Naive thymus-derived CD8-positive, alpha-beta T cell (primary cell): ENCODE data around the gene EMILIN1. TPM values are rescaled to one million over a fixed set of nuclear protein-coding genes. Genes with fewer than 3 reads are reported as not detected.

Source experiments
- ATAC-seq, 2 donors: fragments of 150-1000 bp; cut with Tn5 transposase in 1 of 2; sonication (Bioruptor Pico), chemical (Tn5 transposase) in 1 of 2; 1 replicate in 1 of 2; 2 replicates in 1 of 2; pipeline ENCODE4 v1.10.0; 2021; ENCODE audit warnings: mild to moderate bottlenecking in 2 of 2, moderate library complexity in 2 of 2
- POLR2A ChIA-PET: fragments of 350-600 bp; sonication (Branson Sonifier 250); formaldehyde crosslinking; loops from one replicate; lab custom pipeline; 2021; ENCODE audit warnings: antibody characterized with exemption; lab: Charles Lee
- DNase-seq, 10 donors: peaks; one replicate each; pipeline versions ENCODE4 v3.0.0 to v3.0.0-alpha.2; 2020 to 2022
- H3K27ac Mint-ChIP-seq, 10 donors: one replicate each; pipeline ENCODE4 v1.8.0; 2020 to 2022; ENCODE audit warnings: mild to moderate bottlenecking in 10 of 10, mixed read lengths in 10 of 10, moderate library complexity in 4 of 10, inconsistent platforms in 1 of 10
- H3K27me3 Mint-ChIP-seq, 5 donors: one replicate each; pipeline ENCODE4 v1.8.0; 2021 to 2022; ENCODE audit warnings: mixed read lengths in 5 of 5
- H3K36me3 Mint-ChIP-seq, 3 donors: one replicate each; pipeline ENCODE4 v1.8.0; 2020 to 2022; ENCODE audit warnings: mixed read lengths in 3 of 3, mild to moderate bottlenecking in 2 of 3, inconsistent platforms in 1 of 3
- H3K4me1 Mint-ChIP-seq, 4 donors: one replicate each; pipeline ENCODE4 v1.8.0; 2021 to 2022; ENCODE audit warnings: mixed read lengths in 4 of 4
- H3K4me3 Mint-ChIP-seq, 10 donors: one replicate each; pipeline ENCODE4 v1.8.0; 2020 to 2022; ENCODE audit warnings: mild to moderate bottlenecking in 10 of 10, mixed read lengths in 10 of 10, moderate library complexity in 6 of 10, inconsistent platforms in 1 of 10
- H3K9me3 Mint-ChIP-seq, 9 donors: one replicate each; pipeline ENCODE4 v1.8.0; 2020 to 2022; ENCODE audit warnings: mixed read lengths in 9 of 9, mild to moderate bottlenecking in 3 of 9, inconsistent platforms in 1 of 9, moderate library complexity in 1 of 9
- polyA plus RNA-seq, 3 donors: library from polyadenylated mRNA; unstranded; fragments of 300-500 nt; fragmentation: Illumina TruSeq; gene quantifications; one replicate each; pipeline ENCODE4 v1.2.3, GENCODE V29; 2021
- total RNA-seq, 8 experiments: library from RNA in 2 of 8; stranded (reverse) in 2 of 8; gene quantifications; one replicate each; pipeline ENCODE4 v1.2.3 and lab custom pipeline; 2021 to 2026

EMILIN1 gene
- total and polyA plus RNA-seq, 5 experiments from 2014 or later, result 0.41 to 1.1 (median 0.90) TPM

GRCh38 chr2:27088634-27089033 lies 10.2 kb downstream of the EMILIN1 start:
- peak in 1 of 10 donors; percentile 52 for DNase-seq
- peak overlapping the region in 4 of 10 donors; percentile 20 to 74 (median 24) for H3K4me3 Mint-ChIP-seq
- peaks cover 0 to 1% (median 0%) of the 10 kb centered on the region in 3 donors for H3K36me3 Mint-ChIP-seq
- peak overlapping the region in 2 of 10 donors; percentile 50 to 79 for H3K27ac Mint-ChIP-seq
- H3K9me3 Mint-ChIP-seq, result no peaks in the 10 kb centered on the region
- ATAC-seq, result no peak
- POLR2A ChIA-PET, result interaction anchor here (1.0 to 12.2 kb wide), 3 partner anchors 18 to 191 kb away, joined by 3 to 197 read pairs (median 7); partner anchors contain the start of genes AGBL5 and OST4
- H3K4me1 Mint-ChIP-seq, result peaks cover 7 to 24% (median 18%) of the 10 kb centered on the region in 4 donors
- no peaks in the 10 kb centered on the region for H3K27me3 Mint-ChIP-seq

GRCh38 chr2:27089111-27089954 lies 10.9 kb downstream of the EMILIN1 start:
- DNase-seq (peak in 1 of 10 donors; percentile 27), ATAC-seq (no peak)
- Mint-ChIP-seq H3K36me3 (peaks cover 0 to 1% (median 0%) of the 10 kb centered on the region in 3 donors), H3K27me3 (no peaks in the 10 kb centered on the region), H3K4me3 (no peak overlapping the region), H3K27ac (no peak overlapping the region), H3K9me3 (no peaks in the 10 kb centered on the region), H3K4me1 (peaks cover 5 to 24% (median 18%) of the 10 kb centered on the region in 4 donors)
- POLR2A ChIA-PET, result interaction anchor here (2.4 to 12.2 kb wide), 3 partner anchors 8 to 38 kb away, joined by 6 to 197 read pairs (median 7); partner anchors contain the start of genes AGBL5 and OST4

GRCh38 chr2:27091746-27092695 lies 13.6 kb downstream of the EMILIN1 start:
- Mint-ChIP-seq H3K36me3 (peaks cover 0 to 1% (median 0%) of the 10 kb centered on the region in 3 donors), H3K4me3 (no peak overlapping the region)

GRCh38 chr2:27092696-27093429 lies 14.4 kb downstream of the EMILIN1 start:
- POLR2A ChIA-PET, result interaction anchor here (0.5 to 1.5 kb wide), 2 partner anchors 20 to 42 kb away, joined by 3 to 6 read pairs; partner anchors contain the start of gene AGBL5
- H3K9me3 Mint-ChIP-seq, result no peaks in the 10 kb centered on the region
- ATAC-seq, result no peak

More at GRCh38 chr2:27091746-27092695, 13.6 kb downstream of the EMILIN1 start:
- POLR2A ChIA-PET, result interaction anchor here (0.7 to 2.6 kb wide), 2 partner anchors 11 to 125 kb away, joined by 3 to 6 read pairs; partner anchors contain the start of gene CAD
- H3K27me3 Mint-ChIP-seq, result no peaks in the 10 kb centered on the region
- H3K27ac Mint-ChIP-seq, result peak overlapping the region in 2 of 10 donors; percentile 27 to 28
- DNase-seq (peak in 1 of 10 donors; percentile 31), ATAC-seq (no peak)
- H3K9me3 Mint-ChIP-seq, result no peaks in the 10 kb centered on the region
- peaks cover 4 to 25% (median 24%) of the 10 kb centered on the region in 4 donors for H3K4me1 Mint-ChIP-seq

GRCh38 chr2:27093430-27094352 lies 15.3 kb downstream of the EMILIN1 start:
- DNase-seq (peak in 1 of 10 donors; percentile 56), ATAC-seq (no peak)
- no peak overlapping the region for H3K4me3 Mint-ChIP-seq

More at GRCh38 chr2:27092696-27093429, 14.4 kb downstream of the EMILIN1 start:
- Mint-ChIP-seq H3K27me3 (no peaks in the 10 kb centered on the region), H3K27ac (no peak overlapping the region), H3K36me3 (peaks cover 0 to 1% (median 0%) of the 10 kb centered on the region in 3 donors), H3K4me3 (no peak overlapping the region), H3K4me1 (peaks cover 3 to 18% (median 16%) of the 10 kb centered on the region in 4 donors)
- peak in 1 of 10 donors; percentile 45 for DNase-seq

GRCh38 chr2:27094353-27094984 lies 16.1 kb downstream of the EMILIN1 start:
- H3K9me3 Mint-ChIP-seq, result no peaks in the 10 kb centered on the region
- H3K27ac Mint-ChIP-seq, result peak overlapping the region in 1 of 10 donors; percentile 37
- POLR2A ChIA-PET, result interaction anchor here (0.8 to 1.5 kb wide), 2 partner anchors 44 to 124 kb away, joined by 3 to 6 read pairs; partner anchors contain the start of gene AGBL5
- no peak overlapping the region for H3K4me3 Mint-ChIP-seq
- ATAC-seq (no peak), DNase-seq (peak in 1 of 10 donors; percentile 61)
- peaks cover 0 to 1% (median 0%) of the 10 kb centered on the region in 3 donors for H3K36me3 Mint-ChIP-seq
- H3K4me1 Mint-ChIP-seq, result peaks cover 3 to 17% (median 15%) of the 10 kb centered on the region in 4 donors
- H3K27me3 Mint-ChIP-seq, result no peaks in the 10 kb centered on the region

More at GRCh38 chr2:27093430-27094352, 15.3 kb downstream of the EMILIN1 start:
- POLR2A ChIA-PET, result interaction anchor here (0.5 to 1.5 kb wide), 3 partner anchors 20 to 124 kb away, joined by 3 to 6 read pairs (median 3); partner anchors contain the start of gene AGBL5
- Mint-ChIP-seq H3K36me3 (peaks cover 0 to 1% (median 0%) of the 10 kb centered on the region in 3 donors), H3K27me3 (no peaks in the 10 kb centered on the region), H3K9me3 (no peaks in the 10 kb centered on the region), H3K4me1 (peaks cover 3 to 17% (median 16%) of the 10 kb centered on the region in 4 donors), H3K27ac (no peak overlapping the region)

- H3K27ac Mint-ChIP-seq, result peak overlapping the region in 1 of 10 donors; percentile 79
- no peak for DNase-seq
- peaks cover 3 to 17% (median 13%) of the 10 kb centered on the region in 4 donors for H3K4me1 Mint-ChIP-seq
- POLR2A ChIA-PET, result interaction anchor here (0.8 kb wide), 1 partner anchor 8 kb away, joined by 4 read pairs; the partner anchor contains the start of gene KHK
- H3K9me3 Mint-ChIP-seq, result no peaks in the 10 kb centered on the region
- ATAC-seq, result no peak
- no peaks in the 10 kb centered on the region for H3K27me3 Mint-ChIP-seq
- H3K36me3 Mint-ChIP-seq, result peaks cover 0 to 1% (median 0%) of the 10 kb centered on the region in 3 donors
- peak overlapping the region in 6 of 10 donors; percentile 52 to 75 (median 64) for H3K4me3 Mint-ChIP-seq
Observed at GRCh38 chr2:27095427-27095744, 17.0 kb downstream of the EMILIN1 start.

GRCh38 chr2:27095745-27096651 lies 17.6 kb downstream of the EMILIN1 start:
- ATAC-seq, result peak; percentile 71 to 88
- Mint-ChIP-seq H3K27ac (peak overlapping the region in 3 of 10 donors; percentile 51 to 79 (median 59)), H3K9me3 (no peaks in the 10 kb centered on the region), H3K27me3 (no peaks in the 10 kb centered on the region), H3K36me3 (peaks cover 0 to 1% (median 0%) of the 10 kb centered on the region in 3 donors), H3K4me3 (peak overlapping the region; percentile 20 to 82 (median 66)), H3K4me1 (peaks cover 3 to 17% (median 13%) of the 10 kb centered on the region in 4 donors)
- POLR2A ChIA-PET, result interaction anchor here (0.6 to 0.8 kb wide), 2 partner anchors 9 to 63 kb away, joined by 3 to 4 read pairs; partner anchors contain the start of gene KHK
- peak in 4 of 10 donors; percentile 34 to 62 (median 40) for DNase-seq

- H3K4me3 Mint-ChIP-seq, result peak overlapping the region in 3 of 10 donors; percentile 11 to 74 (median 19)
- POLR2A ChIA-PET, result no interaction called here
Observed at GRCh38 chr2:27096748-27097297, 18.4 kb downstream of the EMILIN1 start.

More at GRCh38 chr2:27096748-27097297, 18.4 kb downstream of the EMILIN1 start:
- Mint-ChIP-seq H3K36me3 (no peaks in the 10 kb centered on the region), H3K27me3 (no peaks in the 10 kb centered on the region), H3K27ac (peak overlapping the region in 1 of 10 donors; percentile 62), H3K4me1 (peaks cover 3 to 17% (median 12%) of the 10 kb centered on the region in 4 donors), H3K9me3 (no peaks in the 10 kb centered on the region)
- DNase-seq (peak in 1 of 10 donors; percentile 14), ATAC-seq (no peak)
